Activated CD4-positive, alpha-beta T cell treated with anti-CD3 and anti-CD28 coated beads, Interleukin-2, amount 50 U/mL, for 16 hours (primary cell): ENCODE data around the gene CERKL.
A peak's percentile ranks its signal among the peaks of the same experiment; 100 is the strongest.

Source experiments
- DNase-seq: peaks from one replicate; pipeline ENCODE4 v3.0.0-alpha.2; 2020

Gene CERKL

DNA sequence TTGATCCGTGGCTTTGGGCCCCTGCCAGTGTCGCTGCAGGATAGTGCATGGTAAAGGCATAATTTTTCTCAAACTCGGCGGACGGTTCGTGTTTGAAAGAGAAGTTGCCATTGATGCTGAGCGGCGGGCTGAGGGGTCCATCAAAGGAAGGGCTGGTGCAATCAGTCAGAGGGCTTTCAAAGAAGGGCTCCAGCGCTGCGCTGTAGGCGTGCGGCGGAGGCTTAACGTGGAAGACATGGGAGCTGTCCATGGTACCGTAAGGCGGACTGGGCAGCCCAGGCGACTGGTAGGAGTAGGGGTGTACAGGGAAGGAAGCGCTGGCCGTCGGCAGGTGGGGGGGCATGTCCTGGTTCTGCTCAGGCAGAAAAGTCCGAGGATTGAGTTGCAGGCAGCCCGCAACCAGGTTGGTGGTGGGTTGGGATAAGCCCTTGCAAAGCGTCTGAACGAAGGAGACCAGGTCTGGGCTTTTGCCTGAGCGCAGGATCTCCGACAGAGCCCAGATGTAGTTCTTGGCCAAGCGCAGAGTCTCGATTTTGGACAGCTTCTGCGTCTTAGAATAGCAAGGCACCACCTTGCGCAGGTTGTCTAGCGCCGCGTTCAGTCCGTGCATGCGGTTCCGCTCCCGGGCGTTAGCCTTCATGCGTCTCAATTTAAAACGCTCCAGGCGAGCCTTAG, 21.1 kb upstream of the CERKL start:
- DNase-seq = peak; percentile 43

DNA sequence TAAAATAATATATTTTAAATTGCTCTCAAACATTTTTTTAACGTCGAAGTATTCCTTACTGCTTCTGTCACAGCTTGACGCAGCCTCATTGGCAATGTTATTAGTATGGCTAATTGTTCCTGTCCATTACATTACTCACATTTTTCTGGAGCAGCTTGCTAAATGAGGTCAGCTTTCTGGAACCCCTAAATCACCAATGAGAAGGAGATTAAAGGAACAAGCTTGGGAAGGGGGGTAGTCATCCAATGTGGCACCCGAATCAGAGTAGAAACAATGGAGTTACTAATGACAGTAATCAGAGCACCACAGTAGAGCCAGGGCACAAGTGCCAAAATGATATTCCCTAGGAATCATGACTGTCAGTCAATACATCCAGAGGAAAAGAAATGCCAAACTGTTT, 18.3 kb upstream of the CERKL start:
- no peak for DNase-seq

DNA sequence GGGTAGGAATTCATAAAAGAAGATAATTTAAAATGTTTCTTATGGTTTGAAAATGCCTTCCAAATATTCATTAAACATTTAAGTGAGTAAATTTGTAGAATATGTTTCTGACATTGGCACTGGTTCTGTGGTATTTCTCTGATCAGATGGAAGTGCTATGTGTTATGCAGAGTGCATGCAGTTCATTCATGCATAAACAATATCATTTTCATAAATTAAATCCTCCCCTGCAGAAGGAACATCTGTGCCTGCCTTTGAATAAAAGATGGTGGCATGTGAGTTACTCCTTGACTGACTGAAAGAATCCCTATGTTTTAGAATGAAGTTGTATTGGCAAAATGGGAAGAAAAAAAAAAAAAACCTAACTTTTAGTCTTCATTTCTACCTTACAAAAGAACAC, 17.6 kb upstream of the CERKL start:
- no peak for DNase-seq

DNA sequence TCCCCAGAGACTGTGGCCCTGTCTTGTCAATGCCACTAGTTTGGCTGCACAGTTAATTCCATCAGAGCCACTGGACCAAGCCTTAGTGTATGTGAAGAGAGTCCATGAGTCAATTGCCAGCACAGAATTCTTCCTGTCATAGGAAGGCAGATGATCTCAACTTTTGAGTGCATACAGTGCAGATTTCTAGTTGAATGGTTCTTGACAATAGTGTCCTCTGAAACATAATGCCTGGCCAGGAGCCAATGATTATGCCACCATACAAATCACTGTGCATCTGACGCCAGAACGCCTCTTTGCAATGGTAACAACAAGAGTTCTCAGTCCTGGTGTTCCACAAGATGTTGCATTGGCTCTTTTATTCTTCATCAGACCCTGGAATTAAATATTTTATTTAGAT, 16.3 kb upstream of the CERKL start:
- no peak for DNase-seq

DNA sequence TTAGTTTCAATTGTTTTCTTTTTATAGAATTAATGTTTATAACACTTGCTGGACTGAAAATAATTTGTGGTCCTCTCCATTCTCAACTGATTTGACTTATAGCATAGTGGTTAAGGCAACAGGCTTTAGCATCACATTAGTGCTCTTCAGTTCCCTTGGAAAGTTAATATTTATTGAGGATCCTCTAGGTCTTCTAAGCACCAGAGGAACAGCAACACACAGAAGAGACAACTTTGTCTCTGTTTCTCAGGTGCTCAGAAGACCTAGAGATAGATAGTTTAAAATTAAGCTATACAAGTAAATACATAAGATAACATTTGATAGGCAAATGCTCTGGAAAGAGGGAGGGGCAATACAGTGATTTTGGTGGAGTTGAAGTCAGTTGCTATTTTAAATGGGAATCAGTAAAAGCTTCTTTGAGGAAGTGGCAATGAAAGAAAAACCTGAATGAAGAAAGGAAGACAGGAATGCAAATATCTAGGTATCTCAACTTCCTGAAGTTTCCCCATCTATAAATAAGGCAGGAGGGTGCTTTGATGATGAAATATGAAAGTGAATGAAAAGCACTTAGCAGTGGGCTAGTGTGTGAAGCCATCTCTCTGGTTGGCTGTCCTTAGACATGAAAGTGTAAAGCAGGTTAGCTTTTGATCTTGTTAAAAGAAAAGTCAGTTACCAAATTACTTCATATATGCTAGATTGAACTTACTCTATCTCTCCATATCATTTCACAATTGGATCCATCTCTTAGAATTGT, 15.5 kb upstream of the CERKL start:
- no peak for DNase-seq

DNA sequence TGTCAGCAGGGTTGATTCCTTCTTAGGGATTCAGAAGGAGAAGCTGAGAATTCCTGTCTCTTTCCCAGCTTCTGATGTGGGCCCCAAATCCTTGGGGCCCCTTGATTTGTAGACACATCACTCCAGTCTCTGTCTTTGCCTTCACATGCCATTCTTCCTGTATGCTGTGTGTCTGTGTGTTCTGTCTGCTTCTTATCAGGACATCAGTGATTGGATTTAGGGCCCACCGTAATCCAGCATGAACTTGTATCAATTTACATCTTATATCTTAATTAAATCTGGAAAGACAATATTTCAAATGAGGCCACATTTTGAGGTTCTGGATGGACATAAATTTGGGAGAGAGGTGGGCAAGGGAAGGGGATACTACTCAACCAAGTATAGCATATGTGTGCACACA, 13.7 kb upstream of the CERKL start:
- DNase-seq = no peak

DNA sequence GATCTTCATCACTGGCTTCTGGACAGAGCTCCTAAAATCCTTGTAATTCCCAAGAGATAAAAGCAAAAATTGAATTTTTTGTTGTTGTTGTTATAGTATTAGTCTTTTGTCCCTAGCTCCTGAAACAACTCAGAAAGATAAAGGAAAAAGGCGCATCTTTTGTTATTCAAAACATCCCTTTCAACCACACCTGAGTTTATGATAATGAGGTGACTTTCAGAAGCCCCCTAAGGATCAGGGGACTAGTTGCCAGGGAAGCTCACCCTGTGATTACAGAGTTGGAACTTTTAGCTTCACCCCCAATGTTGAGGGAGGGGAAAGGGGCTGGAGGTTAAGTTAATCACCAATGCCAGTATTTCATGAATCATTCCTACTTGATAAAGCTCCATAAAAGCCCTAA, 10.3 kb upstream of the CERKL start:
- DNase-seq = no peak

DNA sequence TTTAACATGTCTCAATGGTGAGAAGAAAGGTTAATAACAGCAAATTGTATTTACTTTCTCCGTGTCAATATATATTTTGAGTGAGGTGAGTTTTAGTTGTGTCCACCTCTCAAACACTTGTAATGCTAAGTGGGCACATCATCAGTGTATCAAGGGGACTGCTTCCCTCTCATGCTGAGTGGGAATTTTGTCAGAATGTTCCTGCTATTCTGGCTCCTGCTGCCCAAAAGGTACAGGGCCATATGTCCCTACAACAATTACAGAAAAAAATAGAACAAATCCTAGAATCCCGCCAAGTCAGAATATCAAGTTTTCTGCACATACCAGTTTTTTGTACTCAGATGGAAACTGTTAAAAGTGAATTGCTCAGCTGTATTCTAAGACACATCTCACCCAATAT, 5.4 kb upstream of the CERKL start:
- no peak for DNase-seq

DNA sequence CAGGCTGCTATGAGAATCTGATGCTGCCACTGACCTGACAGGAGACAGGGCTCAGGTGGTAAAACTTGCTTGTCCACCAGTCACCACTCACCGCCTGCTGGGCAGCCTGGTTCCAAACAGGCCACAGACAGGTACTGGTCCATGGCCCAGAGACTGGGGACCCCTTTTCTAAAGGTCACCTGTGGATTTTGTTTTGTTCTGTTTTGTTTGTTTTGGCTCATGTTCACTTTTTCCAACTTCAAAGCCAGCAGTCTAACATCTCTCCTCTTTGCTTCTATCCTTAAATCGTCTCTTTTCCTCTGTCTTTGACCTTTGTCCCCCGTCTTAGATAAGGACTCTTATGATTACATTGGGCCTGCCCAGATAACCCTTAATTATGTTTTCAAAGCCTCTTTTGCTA, 3.3 kb upstream of the CERKL start:
- DNase-seq = no peak

DNA sequence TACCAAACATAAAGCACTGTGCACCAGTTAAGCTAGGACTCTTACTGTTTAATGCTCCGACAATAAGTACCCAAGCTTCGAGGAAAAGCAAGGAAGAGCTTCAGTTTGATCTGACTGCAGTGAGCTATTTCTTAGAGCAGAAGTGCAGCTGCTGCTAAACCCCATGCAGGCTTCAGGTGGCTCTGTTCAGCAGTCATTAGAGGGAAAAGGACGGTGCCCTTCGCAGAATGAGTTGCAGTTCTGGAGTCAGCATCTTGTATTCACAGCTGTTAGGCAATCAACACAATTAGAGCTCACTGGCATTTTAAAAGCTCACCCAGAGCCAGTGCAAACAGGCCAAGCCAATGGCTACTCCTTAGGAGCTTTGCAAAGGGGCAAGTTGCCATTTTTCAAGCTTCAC, 1.5 kb upstream of the CERKL start:
- no peak for DNase-seq

DNA sequence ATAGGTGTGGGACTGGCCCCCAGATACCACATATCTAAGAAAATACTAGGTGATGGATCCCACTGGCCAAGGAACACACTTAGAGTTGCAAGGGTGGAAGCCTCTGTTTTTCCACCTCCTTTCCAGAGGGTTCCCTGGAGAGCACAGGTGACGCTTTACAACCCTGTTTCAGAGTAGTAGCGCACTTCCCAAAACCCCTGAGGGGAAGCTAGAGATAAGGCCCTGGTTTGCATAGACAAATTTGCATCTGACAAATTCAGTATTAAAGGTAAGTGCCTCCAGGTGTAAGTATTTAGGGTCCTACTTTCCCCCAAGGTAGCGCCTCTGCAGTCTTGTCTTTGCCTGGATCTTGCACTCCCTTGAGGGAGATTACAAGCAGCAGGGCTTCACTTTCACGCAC, 474 bp upstream of the CERKL start:
- DNase-seq = no peak

DNA sequence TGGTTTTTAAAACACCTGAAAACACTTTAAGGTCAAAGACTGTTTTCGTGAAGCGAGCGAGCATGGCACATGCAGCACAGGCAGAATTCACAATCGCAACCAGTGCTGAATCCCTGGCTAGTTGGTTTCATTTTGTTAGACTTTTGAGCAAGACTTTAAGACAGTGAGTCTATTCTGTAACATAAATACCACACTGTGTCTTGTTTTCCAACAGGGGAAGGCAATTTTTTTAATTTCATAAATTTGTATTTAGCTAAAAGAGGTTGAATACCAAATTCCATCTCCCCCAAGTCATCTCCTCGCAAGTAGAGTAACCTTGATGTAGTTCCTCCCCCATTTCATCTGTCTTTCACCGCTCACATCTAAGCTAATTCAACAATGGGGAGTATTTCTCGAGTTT, 1.4 kb downstream of the CERKL start:
- no peak for DNase-seq

DNA sequence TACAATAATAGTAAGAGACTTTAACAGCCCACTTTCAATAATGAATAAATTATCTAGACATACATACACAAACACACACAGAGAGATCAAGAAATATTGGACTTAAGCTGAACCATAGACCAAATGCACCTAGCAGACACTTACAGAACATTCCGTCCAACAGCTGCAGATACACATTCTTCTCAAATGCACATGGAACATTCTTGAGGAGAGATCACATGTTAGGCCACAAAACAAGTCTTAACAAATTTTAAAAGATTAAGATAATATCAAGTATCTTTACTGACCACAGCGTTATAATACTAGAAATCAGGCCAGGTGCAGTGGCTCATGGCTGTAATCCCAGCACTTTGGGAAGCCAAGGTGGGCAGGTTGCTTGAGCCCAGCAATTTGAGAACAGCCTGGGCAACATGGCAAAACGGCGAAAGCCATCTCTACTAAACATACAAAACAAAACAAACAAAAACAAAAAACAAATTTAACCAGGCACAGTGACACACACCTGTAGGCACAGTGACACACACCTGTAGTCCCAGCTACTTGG, 7.4 kb downstream of the CERKL start:
- DNase-seq = no peak

DNA sequence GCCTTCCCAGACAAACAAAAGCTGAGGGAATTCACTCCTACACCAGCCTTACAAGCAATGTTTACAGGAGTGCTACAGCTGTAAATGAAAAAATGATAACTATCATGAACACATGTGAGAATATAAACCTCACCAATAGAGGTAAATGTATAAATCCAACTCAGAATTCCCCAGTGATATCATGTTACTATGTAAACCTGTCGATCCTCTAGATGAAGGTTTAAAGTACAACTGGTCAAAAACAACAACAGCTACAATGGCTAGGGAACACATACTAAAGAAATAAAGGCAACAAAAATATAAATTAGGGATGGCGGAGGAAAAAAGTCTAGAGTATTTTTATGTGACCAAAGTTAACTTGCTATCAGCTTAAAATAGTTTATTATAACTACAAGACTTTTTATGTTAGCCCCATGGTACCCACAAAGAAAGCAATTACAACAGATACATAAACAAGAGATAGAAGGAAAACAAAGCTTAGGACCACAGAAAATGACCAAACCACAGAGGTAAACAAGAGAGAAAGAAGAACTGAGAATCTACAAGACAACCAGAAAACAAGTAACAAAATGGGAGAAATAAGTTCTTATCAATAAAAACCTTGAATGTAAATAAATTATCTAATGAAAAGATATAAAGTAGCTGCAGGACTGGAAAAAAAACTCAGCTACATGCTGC, 8.3 kb downstream of the CERKL start:
- DNase-seq = no peak

DNA sequence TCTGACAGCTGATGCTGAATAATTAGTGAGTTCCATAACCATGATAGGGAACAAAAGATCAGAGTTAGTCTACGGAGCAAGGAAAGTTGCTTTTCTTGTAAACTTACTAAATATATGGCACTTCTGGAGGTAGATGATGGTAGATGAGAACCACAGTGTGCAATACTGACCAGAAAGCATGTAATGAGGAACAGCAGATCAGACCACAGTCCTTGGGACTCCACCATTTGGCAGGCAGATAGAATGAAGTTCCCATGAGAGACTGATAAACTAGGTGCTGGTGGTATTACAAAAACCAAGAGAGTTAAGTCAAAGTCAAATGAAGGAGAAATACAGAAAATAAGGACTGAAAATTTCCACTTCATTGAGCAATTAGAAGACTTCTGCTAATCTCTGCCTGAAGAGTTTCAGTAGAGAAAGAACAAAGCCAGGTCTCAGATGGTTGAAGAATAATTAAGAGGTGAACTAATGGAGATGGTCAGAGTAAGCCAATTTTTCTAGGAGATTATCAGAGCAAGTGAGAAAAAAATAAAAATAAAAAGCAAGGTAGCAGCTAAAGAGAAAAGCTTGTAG, 10.4 kb downstream of the CERKL start:
- DNase-seq = no peak

DNA sequence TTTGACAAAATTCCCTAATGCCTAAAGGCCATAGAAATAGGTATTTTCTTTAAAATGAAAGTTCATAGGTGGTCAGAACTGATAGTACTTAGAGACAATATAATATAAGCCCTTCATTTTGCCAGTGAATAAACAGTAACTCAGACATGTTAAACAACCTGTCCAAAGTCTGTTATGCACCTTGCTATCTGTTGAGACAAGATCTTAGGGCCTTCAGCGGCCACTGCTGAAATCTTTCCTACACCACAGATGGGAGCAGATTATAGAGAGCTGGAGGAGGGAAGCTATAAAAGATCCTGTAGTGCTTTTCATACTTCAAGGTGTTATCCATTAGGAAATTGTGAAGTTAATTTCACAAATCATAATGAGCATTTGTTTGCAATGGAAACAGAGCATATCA, 13.8 kb downstream of the CERKL start:
- no peak for DNase-seq

DNA sequence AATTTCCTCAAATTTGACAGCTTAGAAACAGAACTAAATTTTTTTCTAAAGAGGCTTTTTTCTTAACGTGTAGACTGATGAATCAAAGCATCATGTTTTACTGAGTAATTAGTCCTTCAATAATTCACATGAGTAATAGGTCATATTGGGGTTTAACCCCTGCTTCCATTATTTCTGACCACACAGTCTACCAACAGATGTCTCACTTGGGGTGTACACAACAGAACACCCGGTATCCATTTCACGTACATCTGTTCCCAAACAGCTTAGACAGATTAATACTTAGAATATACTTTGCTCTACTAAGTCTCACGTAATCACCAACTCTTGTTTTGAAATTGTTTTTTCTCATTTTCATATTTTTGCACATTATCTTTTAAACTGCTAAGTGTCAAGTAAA, 14.8 kb downstream of the CERKL start:
- DNase-seq = no peak

DNA sequence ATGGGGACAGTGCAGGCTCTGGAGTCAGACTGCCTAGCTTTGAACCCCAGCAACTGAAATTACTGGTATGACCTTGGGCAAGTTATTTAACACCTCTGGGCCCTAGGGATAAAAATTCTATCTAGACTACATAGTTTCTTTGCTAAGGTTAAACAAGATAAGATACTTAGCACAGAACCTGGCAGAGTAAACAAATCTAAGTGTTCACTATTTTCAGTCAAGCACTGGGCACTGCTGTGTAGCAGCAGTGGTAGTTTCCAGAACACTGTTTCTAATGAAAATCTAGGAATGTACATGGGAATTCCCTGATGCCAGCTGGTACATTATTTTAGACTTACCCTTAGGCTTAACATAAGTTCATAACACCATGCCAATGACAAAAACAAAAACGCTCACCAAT, 17.2 kb downstream of the CERKL start:
- DNase-seq = no peak

DNA sequence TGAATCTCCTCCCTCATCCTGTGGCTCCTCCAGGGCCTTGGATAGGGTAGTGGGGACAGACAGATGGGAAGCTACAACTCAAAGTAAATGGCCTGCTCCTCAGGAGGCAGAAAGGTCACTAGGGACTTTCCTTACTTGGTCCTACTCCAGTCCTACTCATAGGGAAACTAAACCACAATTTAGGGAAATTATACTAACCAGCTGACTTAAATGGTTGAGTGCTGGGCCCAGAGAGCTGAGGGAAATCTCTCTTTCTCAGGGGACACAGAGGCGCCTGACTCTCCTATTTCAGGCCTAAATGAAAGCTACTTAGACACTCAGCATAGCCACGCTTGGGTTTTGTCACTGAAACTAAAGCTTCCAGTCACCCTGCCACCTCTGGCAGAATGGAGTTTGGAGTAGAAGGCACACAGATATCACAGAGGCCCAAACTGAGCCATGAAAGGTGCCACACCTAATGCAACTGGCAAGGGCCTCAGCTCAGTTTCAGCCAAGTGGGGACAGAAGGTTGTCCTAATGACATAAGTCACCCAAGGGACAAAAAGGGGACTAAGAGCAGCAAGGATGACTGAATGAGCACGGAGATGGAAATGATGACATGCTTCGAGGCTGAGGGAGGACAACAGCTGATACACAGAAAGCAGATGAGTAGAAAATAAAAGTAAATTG, 24.0 kb downstream of the CERKL start:
- DNase-seq = no peak

DNA sequence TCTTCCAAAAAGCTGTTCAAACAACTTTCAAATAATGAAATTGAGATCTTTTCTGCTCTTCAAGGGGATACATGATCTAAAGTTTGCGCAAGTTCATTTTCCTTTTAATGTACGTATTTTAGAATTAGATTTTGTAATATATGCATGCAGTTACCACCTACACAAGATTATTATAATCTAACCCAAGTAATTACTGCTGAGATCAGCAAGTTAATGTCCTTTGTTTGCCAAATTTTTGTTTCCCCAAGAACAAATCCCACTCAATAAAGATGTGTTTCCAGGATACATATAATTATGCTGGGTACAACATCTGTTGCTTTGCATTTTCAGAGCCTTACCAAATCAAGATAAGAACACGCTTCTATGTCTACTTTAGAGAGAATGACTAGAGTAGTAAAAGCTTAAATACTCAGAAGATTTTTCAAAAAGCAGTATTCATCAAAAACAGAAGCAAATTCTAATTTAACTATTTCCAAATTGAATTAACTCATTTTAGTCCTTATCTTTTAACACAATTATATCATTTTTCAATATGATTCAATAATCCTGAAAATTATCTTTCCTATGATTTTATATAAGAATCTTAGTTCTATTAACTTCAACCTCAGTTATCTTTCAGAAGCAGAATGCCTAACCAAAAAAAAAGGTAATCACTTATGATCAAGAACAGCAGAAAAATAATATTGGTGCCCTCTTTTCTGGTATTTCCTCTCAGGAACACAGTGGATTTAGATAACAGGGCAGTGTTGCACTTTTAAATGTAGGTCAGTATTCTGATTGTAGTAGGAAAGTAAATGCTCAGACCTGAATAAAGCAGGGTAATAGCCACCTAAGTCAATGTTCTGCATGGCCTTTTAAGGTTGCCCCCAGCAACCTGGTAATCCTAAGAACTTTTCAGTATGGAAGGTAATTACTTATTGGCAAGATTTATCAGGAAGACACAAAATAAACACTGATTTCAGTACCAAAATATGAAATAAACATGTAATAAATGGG, 28.0 kb downstream of the CERKL start:
- no peak for DNase-seq

DNA sequence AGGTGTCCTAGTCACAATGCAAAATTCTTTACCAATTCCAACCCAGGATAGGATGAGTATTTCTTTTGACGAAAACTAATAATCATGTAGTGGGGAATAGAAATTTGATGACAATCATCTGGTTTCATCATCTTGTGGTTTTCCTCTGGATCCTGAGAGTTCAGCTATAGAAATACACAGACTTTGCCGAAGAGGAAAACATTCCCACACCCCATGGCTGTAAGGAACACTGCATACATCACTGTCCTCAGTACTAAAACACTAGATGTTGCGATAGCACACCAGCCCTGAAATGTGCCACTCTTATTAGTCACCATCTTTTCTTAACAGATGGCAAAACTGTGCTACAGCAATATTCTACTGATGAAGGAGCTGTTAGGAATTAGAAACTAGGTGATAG, 29.4 kb downstream of the CERKL start:
- no peak for DNase-seq

DNA sequence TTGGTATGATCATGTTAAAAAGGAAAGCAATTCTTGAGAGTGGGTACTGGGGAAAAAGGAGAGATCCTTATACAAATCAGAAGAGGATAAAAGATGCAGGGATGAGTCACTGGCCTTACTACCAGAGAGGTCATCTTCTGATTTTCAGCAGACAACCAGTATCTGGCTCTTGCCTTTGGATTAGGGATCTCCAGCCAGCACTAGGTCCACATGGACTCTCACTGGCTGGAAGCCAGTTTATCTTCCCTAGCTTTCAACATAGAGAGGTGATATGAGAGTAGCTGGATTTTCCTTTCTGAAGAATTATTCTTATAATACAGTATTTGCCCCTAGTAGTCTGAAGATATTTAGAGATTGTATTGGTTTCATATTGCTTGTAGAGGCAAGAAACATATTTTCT, 30.2 kb downstream of the CERKL start:
- no peak for DNase-seq
